ENCODE results near the gene CDADC1. TPM values are rescaled to one million over a fixed set of nuclear protein-coding genes. Genes with fewer than 3 reads are reported as not detected.

CDADC1 gene
- polyA plus RNA-seq, 1 donor from 2014 or later = 11.6 TPM

GRCh38 chr13:49310251-49310650 lies 62.5 kb downstream of the CDADC1 start:
- Histone ChIP-seq H3K9ac (ENCODE audit: low read length) (no peak overlapping the region), H4K20me1 (ENCODE audit: insufficient read depth) (no peaks in the 10 kb centered on the region), H3K9me2 (ENCODE audit: insufficient read depth, low read length) (no peaks in the 10 kb centered on the region), H2AFZ (ENCODE audit: low read depth, low read length) (no peak overlapping the region), H3K36me3 (ENCODE audit: insufficient read depth, low read length) (peaks cover 4% of the 10 kb centered on the region), H3K27me3 (ENCODE audit: insufficient read depth, low read depth, low read length) (no peaks in the 10 kb centered on the region), H3K4me3 (ENCODE audit: low read length) (no peak overlapping the region), H3K4me2 (ENCODE audit: low read length) (no peak overlapping the region), H3F3A (ENCODE audit: insufficient read depth, low read length, poor library complexity, severe bottlenecking) (no peaks in the 10 kb centered on the region), H3K9me3 (ENCODE audit: low read length) (no peaks in the 10 kb centered on the region), H3K27ac (ENCODE audit: low read length) (no peak overlapping the region), H3K79me2 (replicated peaks; ENCODE audit: insufficient read depth, low read length) (no peaks in the 10 kb centered on the region)
- TF ChIP-seq SMC3 (conservative IDR thresholded peaks at IDR 0.05; ENCODE audit: poor library complexity) (no peak), EZH2 (IDR thresholded peaks at IDR 0.05; ENCODE audit: borderline replicate concordance, insufficient read depth, low read length, poor library complexity, severe bottlenecking) (no peak), TAF1 (IDR thresholded peaks at IDR 0.05; ENCODE audit: low read depth) (no peak), EP300 (conservative IDR thresholded peaks at IDR 0.05; ENCODE audit: poor library complexity, severe bottlenecking) (no peak), REST (IDR thresholded peaks at IDR 0.05; ENCODE audit: borderline replicate concordance) (no peak), MXI1 (conservative IDR thresholded peaks at IDR 0.05; ENCODE audit: poor library complexity, severe bottlenecking) (no peak), RAD21 (conservative IDR thresholded peaks at IDR 0.05) (no peak), CTCF (IDR thresholded peaks at IDR 0.05; ENCODE audit: poor library complexity, severe bottlenecking) (no peak), POLR2AphosphoS5 (IDR thresholded peaks at IDR 0.05) (no peak)

DNA sequence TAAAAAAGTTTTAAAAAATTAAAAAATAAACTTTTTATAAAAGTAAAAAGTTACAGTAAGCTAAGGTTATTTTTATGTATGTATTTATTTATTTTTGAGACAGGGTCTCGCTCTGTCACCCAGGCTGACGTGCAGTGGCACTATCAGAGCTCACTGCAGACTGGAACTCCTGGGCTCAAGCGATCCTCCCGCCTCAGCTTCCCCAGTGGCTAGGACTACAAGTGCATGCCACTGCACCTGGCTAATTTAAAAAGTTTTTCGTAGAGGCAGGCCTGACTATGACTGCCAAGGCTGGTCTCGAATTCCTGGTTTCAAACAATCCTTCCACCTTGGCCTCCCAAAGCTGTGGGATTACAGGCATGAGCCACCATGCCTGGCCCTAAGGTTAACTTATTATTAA lies 64.1 kb downstream of the CDADC1 start:
- H4K20me1 ChIP-seq (ENCODE audit: insufficient read depth) = no peaks in the 10 kb centered on the region
- H3K79me2 ChIP-seq (replicated peaks; ENCODE audit: insufficient read depth, low read length) = no peaks in the 10 kb centered on the region
- H3K4me2 ChIP-seq (ENCODE audit: low read length) = no peak overlapping the region
- H3F3A ChIP-seq (ENCODE audit: insufficient read depth, low read length, poor library complexity, severe bottlenecking) = no peaks in the 10 kb centered on the region
- peaks cover 4% of the 10 kb centered on the region for H3K36me3 ChIP-seq (ENCODE audit: insufficient read depth, low read length)
- TF ChIP-seq REST (IDR thresholded peaks at IDR 0.05; ENCODE audit: borderline replicate concordance) (no peak), EP300 (conservative IDR thresholded peaks at IDR 0.05; ENCODE audit: poor library complexity, severe bottlenecking) (no peak), TAF1 (IDR thresholded peaks at IDR 0.05; ENCODE audit: low read depth) (no peak), SMC3 (conservative IDR thresholded peaks at IDR 0.05; ENCODE audit: poor library complexity) (no peak), MXI1 (conservative IDR thresholded peaks at IDR 0.05; ENCODE audit: poor library complexity, severe bottlenecking) (no peak), POLR2AphosphoS5 (IDR thresholded peaks at IDR 0.05) (no peak), EZH2 (IDR thresholded peaks at IDR 0.05; ENCODE audit: borderline replicate concordance, insufficient read depth, low read length, poor library complexity, severe bottlenecking) (no peak), RAD21 (conservative IDR thresholded peaks at IDR 0.05) (no peak), CTCF (IDR thresholded peaks at IDR 0.05; ENCODE audit: poor library complexity, severe bottlenecking) (no peak)
- no peaks in the 10 kb centered on the region for H3K27me3 ChIP-seq (ENCODE audit: insufficient read depth, low read depth, low read length)
- H3K4me3 ChIP-seq (ENCODE audit: low read length) = no peak overlapping the region
- no peaks in the 10 kb centered on the region for H3K9me2 ChIP-seq (ENCODE audit: insufficient read depth, low read length)
- no peak overlapping the region for H3K27ac ChIP-seq (ENCODE audit: low read length)
- H3K9me3 ChIP-seq (ENCODE audit: low read length) = no peaks in the 10 kb centered on the region
- H3K9ac ChIP-seq (ENCODE audit: low read length) = no peak overlapping the region
- H2AFZ ChIP-seq (ENCODE audit: low read depth, low read length) = no peak overlapping the region

Measured in neural cell (in vitro differentiated cells).